Fibroblast of lung (primary cell): ENCODE data around the gene SPRY2. TPM values are rescaled to one million over a fixed set of nuclear protein-coding genes. Genes with fewer than 3 reads are reported as not detected.
A peak's percentile ranks its signal among the peaks of the same experiment; 100 is the strongest.

Experiments
- DNase-seq, 2 donors: peaks; one replicate each; pipeline versions ENCODE4 v3.0.0 to v3.0.0-alpha.2; 2010; ENCODE audit warnings: low read depth in 2 of 2
- H2AFZ ChIP-seq: 2 replicates; pipeline ENCODE4 v1.5.1; 2012; ENCODE audit warnings: low read length, control low read depth, inconsistent platforms
- H3K27ac ChIP-seq: 2 replicates; pipeline ENCODE4 v1.5.1; 2011; ENCODE audit warnings: low read length, control low read depth; ENCODE audit not compliant: insufficient read depth
- H3K27me3 ChIP-seq: 2 replicates; pipeline ENCODE4 v1.5.1; 2011; ENCODE audit warnings: mild to moderate bottlenecking, low read length; ENCODE audit not compliant: control insufficient read depth, insufficient read depth
- H3K36me3 ChIP-seq: 2 replicates; pipeline ENCODE4 v1.5.1; 2011; ENCODE audit warnings: low read length; ENCODE audit not compliant: control insufficient read depth, insufficient read depth
- H3K4me1 ChIP-seq: 2 replicates; pipeline ENCODE4 v1.5.1; 2011; ENCODE audit warnings: low read length; ENCODE audit not compliant: control insufficient read depth, insufficient read depth; ENCODE audit errors: extremely low read depth
- H3K4me2 ChIP-seq: 2 replicates; pipeline ENCODE4 v1.5.1; 2011; ENCODE audit warnings: low read length, control low read depth; ENCODE audit not compliant: insufficient read depth; ENCODE audit errors: extremely low read depth
- H3K4me3 ChIP-seq, 4 experiments: fragments of 200-600 bp in 1 of 4; sonication (generic) in 1 of 4; replicated peaks in 1 of 4; 2 replicates each; pipeline ENCODE4 v1.5.1; 2011 to 2016; ENCODE audit warnings: low read length in 4 of 4, low read depth in 3 of 4, mild to moderate bottlenecking in 3 of 4, control low read depth in 2 of 4, inconsistent platforms in 1 of 4, mixed read lengths in 1 of 4; ENCODE audit not compliant: insufficient read depth in 1 of 4; ENCODE audit errors: control extremely low read depth in 1 of 4
- H3K79me2 ChIP-seq: 2 replicates; pipeline ENCODE4 v1.5.1; 2012; ENCODE audit warnings: mild to moderate bottlenecking, low read length, inconsistent platforms; ENCODE audit not compliant: control insufficient read depth, insufficient read depth
- H3K9ac ChIP-seq: 2 replicates; pipeline ENCODE4 v1.5.1; 2011; ENCODE audit warnings: mild to moderate bottlenecking, low read length, control low read depth; ENCODE audit not compliant: insufficient read depth
- H3K9me3 ChIP-seq: 2 replicates; pipeline ENCODE4 v1.5.1; 2012; ENCODE audit warnings: low read depth, low read length; ENCODE audit not compliant: control insufficient read depth, insufficient read depth
- H4K20me1 ChIP-seq: 2 replicates; pipeline ENCODE4 v1.5.1; 2011; ENCODE audit warnings: low read length; ENCODE audit not compliant: control insufficient read depth, insufficient read depth; ENCODE audit errors: extremely low read depth
- EZH2 ChIP-seq: IDR thresholded peaks from 2 replicates; pipeline ENCODE4 v1.5.1; 2012; ENCODE audit warnings: low read length, control low read depth, mild to moderate bottlenecking; ENCODE audit errors: missing control alignments
- polyA plus RNA-seq, 2 donors: library from polyadenylated mRNA; depleted of rRNA in 1 of 2; stranded (reverse) in 1 of 2; unstranded in 1 of 2; fragments of >200 nt; gene quantifications; 2 replicates each; pipeline ENCODE4 v1.2.1, GENCODE V29; 2011 to 2012; ENCODE audit warnings: missing spikeins in 1 of 2
- total RNA-seq: library from RNA; depleted of rRNA; stranded (reverse); fragments of >200 nt; gene quantifications from 2 replicates; pipeline ENCODE4 v1.2.1, GENCODE V29; 2014
- TF ChIP-seq, protein P1 (sequence below), 2 donors: IDR thresholded peaks in 1 of 2; conservative IDR thresholded peaks in 1 of 2; 1 replicate in 1 of 2; 2 replicates in 1 of 2; pipeline ENCODE4 v1.5.1; 2011 to 2012; ENCODE audit warnings: low read length in 2 of 2, control low read depth in 1 of 2, inconsistent platforms in 1 of 2, low read depth in 1 of 2, mild to moderate bottlenecking in 1 of 2

SPRY2 gene
- total and polyA plus RNA-seq, 2 donors (not counting 1 experiment from before 2014, with no cell fraction given), result 13.0 to 16.2 TPM

DNA sequence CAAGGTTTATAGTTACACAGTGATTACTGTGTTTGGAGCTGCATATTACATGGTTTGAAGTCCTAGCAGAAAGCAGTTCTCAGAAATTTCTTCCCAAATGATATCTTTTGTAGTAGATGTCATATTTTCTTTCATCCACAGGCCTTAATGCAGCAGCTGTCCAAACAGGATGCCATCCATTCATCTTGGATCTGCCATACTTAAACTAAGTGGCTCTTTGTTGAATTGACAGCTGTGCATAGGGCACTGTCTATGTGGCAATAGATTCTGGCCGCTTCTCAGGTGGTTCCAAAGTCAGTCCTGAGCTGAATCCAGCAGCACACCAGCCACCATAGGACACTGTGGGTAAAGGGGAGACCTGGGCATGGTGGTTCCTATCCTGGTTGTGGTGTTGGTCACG is 41.6 kb upstream of the SPRY2 start:
- H3K79me2 ChIP-seq, result no peaks in the 10 kb centered on the region
- H4K20me1 ChIP-seq, result no peaks in the 10 kb centered on the region
- no peaks in the 10 kb centered on the region for H3K9me3 ChIP-seq
- no peaks in the 10 kb centered on the region for H3K36me3 ChIP-seq
- H3K4me3 ChIP-seq, result no peak overlapping the region
- no peaks in the 10 kb centered on the region for H3K4me1 ChIP-seq
- no peak overlapping the region for H2AFZ ChIP-seq
- no peak for DNase-seq
- TF ChIP-seq EZH2, result no peak
- TF ChIP-seq, protein P1, sequence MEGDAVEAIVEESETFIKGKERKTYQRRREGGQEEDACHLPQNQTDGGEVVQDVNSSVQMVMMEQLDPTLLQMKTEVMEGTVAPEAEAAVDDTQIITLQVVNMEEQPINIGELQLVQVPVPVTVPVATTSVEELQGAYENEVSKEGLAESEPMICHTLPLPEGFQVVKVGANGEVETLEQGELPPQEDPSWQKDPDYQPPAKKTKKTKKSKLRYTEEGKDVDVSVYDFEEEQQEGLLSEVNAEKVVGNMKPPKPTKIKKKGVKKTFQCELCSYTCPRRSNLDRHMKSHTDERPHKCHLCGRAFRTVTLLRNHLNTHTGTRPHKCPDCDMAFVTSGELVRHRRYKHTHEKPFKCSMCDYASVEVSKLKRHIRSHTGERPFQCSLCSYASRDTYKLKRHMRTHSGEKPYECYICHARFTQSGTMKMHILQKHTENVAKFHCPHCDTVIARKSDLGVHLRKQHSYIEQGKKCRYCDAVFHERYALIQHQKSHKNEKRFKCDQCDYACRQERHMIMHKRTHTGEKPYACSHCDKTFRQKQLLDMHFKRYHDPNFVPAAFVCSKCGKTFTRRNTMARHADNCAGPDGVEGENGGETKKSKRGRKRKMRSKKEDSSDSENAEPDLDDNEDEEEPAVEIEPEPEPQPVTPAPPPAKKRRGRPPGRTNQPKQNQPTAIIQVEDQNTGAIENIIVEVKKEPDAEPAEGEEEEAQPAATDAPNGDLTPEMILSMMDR (conservative IDR thresholded peaks at IDR 0.05 in 1 of 2, IDR thresholded peaks at IDR 0.05 in 1 of 2; ENCODE audit: low read depth in 1 of 2, low read length in 2 of 2), result no peak
- no peak overlapping the region for H3K27ac ChIP-seq
- no peak overlapping the region for H3K9ac ChIP-seq
- no peaks in the 10 kb centered on the region for H3K27me3 ChIP-seq
- H3K4me2 ChIP-seq, result no peak overlapping the region

DNA sequence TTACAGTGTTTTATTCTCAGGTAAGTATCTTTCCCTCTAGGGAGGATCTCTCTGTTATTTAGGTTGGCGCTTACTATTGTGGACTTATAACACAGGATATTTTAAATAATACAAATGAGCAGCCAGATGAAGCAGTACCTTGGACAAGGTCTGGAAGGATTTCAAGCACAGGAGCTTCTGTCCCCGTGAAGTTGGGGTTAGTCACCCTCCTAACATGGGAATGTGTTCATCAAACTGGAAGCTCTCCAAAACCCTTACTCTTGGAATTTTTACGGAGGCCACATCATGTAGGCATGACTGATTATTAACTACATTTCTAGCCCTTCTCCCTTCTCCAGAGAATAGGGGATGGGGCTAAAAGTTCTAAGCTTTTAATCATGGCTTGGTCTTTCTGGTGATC is 38.3 kb upstream of the SPRY2 start:
- Histone ChIP-seq H4K20me1 (no peaks in the 10 kb centered on the region), H3K79me2 (no peaks in the 10 kb centered on the region), H3K9me3 (no peaks in the 10 kb centered on the region), H3K4me3 (no peak overlapping the region), H2AFZ (no peak overlapping the region), H3K36me3 (no peaks in the 10 kb centered on the region), H3K27ac (no peak overlapping the region), H3K4me2 (no peak overlapping the region), H3K4me1 (no peaks in the 10 kb centered on the region), H3K27me3 (no peaks in the 10 kb centered on the region), H3K9ac (no peak overlapping the region)
- peak; percentile 48 to 59 for DNase-seq
- TF ChIP-seq EZH2, result no peak
- TF ChIP-seq, protein P1 (conservative IDR thresholded peaks at IDR 0.05 in 1 of 2, IDR thresholded peaks at IDR 0.05 in 1 of 2; ENCODE audit: low read depth in 1 of 2, low read length in 2 of 2), result no peak

DNA sequence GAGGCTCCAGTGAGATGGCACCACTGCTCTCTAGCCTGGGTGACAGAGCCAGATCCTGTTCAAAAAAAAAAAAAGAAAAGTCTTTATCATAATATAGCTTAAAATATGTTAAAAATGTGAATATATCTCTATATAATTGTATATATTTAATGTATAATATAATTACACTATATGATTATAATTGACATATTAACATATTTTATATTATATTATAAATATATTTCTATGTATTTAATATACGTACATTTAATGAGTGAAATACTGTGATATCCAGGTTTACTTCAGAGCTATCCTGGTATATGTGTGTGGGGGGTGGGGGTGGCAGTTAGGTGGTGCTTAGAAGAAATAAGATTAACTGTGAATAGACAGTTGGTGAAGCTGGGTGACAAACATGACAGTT is 35.6 kb upstream of the SPRY2 start:
- Histone ChIP-seq H3K9ac (no peak overlapping the region), H3K27me3 (no peaks in the 10 kb centered on the region), H3K4me1 (no peaks in the 10 kb centered on the region), H3K27ac (no peak overlapping the region), H4K20me1 (no peaks in the 10 kb centered on the region), H3K4me2 (no peak overlapping the region), H3K36me3 (no peaks in the 10 kb centered on the region), H3K79me2 (no peaks in the 10 kb centered on the region), H3K4me3 (no peak overlapping the region), H3K9me3 (no peaks in the 10 kb centered on the region), H2AFZ (no peak overlapping the region)
- no peak for DNase-seq
- TF ChIP-seq EZH2, result no peak
- TF ChIP-seq, protein P1 (conservative IDR thresholded peaks at IDR 0.05 in 1 of 2, IDR thresholded peaks at IDR 0.05 in 1 of 2; ENCODE audit: low read depth in 1 of 2, low read length in 2 of 2), result no peak
